Measurements from ENCODE around the gene AKAP7.

Gene AKAP7

DNA sequence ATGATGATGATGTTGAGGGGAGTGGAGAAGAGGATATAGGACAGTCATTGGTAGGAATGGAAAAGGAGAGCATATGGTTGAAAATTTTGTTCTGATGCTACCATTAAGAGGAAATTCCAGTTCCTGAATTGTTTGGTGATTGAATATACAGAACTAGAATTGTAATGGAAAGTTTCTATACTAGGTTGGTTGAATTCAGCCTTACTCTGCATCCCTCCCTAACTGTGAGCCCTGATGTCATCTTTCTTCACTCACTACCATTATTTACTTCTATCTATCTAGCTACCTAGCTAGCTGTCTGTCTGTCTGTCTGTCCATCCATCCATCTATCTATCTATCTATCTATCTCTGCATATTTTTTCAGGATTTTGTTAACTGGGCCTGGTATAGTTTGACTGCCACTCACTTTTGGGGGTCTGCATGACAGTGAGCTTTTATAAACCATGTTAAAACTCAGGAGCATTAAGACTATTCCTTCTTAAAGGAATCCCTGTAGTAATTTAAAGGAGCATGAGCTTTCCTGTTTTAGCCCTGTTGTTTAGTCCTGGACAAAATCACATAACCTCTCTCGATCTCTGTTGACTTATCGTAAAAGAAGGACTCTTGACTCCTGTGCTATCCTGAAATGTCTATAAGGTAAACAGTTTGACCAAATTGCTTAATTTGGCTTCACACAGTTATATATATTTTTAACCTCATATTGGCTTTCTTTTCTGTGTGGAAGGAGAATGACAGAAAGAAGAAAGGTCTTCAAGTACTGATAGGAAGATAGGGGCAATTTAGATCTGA lies 71.4 kb downstream of the AKAP7 start:
- DNase-seq, result no peak

DNA sequence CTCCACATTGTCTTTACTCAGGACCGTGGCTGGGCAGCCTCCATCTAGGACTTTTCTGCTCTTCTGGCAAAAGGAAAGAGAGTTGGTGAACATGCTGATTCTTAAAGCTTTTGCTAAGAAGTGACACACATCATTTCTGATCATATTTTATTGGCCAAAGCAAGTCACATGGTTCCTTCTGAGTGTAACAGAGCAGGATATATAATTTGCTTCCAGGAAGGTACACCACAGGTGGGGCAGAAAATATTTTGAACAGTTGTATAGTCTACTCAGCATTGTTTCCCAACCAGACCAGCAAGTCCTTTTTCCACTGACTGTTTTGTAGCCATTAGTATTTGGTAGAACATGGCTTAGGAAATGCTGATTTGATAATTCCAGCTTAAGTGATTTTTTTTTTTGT lies 73.5 kb downstream of the AKAP7 start:
- no peak for DNase-seq

DNA sequence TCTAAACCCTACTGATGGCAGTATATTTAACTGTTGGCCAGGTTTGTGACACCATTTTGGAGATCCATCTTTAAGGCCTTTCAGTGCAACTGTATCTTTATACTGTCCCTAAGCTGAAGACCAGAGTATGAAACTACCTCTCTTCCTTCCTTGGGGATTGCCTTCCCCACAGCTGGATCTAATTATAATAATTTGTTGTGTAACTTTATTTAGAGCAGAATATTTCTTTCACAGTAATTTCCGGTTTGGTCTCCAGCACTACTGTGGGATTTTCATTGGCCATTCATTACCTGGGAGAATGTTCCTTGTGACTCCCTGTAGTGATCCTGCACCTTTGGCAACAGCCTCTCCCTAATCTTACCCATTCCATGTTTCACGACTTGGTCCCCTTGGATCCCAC lies 75.2 kb downstream of the AKAP7 start:
- DNase-seq, result no peak

DNA sequence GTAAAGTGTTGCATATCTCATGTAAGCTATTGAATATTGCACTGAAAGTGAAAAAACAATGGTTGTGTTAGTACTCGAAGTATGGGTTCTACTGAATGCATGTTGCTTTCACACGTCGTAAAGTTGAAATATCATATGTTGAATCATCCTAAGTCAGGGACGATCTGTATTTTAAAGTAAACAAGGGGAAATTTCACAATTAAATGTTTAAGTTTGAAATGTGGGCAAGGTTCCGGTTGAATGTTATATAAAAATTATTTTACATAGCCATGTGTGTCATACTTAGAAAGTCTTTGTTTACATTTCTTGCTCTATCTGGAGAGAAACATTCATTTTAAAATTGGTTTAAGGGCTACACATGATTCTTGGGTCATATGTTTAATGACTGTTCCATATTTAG lies 76.8 kb downstream of the AKAP7 start:
- DNase-seq, result no peak

DNA sequence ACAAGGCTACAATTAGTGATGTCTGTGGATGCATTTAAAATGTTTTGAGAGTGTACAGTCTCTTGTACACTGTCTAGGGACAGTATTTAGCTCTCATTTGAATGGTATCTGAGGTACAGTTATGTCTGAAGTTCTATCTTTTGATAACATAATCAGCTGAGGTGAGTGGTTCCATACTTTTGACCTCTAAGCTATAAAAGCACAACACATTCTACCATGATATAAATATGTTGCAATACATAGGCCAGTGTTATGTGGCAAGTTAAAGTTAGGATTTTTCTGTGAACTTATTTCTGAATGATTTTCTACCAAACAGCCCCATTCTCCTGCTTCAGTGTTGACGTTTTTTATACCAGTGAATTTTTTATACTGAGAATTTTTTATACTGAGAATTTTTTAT lies 77.6 kb downstream of the AKAP7 start:
- DNase-seq, result no peak

DNA sequence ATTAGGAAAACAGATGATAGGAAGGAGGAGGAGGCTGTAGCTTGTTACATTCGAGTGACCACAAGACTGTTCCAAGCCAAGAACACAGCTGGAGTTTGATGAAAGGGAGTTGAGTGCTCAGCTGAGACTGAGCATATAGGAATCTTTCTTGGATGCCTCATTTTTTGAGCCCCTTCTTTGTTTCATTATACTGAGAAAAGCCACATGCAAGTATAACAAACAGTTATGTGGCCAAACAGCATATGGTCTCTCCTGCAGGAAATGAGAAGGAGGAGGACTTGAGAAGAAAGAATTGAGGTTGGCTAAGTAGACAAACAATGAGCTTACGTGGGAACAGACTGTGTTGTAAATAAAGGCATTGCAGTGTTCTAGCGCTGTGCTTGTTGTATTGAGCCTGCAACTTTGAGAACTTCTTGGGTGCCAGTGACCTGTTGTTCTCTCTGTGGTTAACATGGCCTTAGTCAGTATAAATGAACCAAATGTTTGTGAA lies 78.3 kb downstream of the AKAP7 start:
- DNase-seq, result no peak

DNA sequence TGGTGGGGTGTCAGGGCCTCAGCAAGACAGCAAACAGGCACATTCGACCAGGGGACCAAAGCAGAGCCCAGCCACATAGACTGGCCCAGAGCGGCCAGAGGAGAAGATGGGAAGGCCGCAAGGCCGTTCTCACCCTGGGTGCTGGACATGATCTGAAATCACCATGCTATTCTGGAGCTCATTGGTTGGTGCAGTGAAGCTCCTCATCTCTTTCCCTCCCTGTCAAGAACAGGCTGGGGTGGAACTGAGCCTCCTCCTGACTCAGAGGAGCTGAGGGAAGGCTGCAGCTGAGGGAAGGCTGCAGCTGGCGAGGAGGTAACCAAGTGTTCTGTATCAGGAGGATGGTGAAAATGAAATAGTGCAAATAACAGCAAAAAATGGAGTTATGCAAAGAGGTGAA lies 80.0 kb downstream of the AKAP7 start:
- no peak for DNase-seq

DNA sequence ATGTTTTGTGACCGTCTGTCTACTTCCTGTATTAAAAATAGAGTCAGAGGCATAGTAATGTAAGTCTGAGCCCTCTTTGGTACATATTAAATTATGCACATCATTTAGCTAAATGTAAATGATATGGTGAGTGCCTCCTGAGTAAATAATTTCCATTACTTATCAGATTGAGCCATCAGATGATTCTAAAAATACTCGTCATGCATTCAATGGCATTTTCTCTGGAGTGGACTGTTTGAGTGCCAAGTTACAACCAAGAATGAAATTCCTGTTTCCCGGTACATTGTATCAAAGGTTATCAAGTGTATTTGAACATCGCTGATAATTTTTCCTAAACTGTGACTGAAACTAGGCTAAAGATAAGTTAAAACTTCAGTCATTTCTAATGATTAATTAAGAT lies 81.0 kb downstream of the AKAP7 start:
- no peak for DNase-seq

DNA sequence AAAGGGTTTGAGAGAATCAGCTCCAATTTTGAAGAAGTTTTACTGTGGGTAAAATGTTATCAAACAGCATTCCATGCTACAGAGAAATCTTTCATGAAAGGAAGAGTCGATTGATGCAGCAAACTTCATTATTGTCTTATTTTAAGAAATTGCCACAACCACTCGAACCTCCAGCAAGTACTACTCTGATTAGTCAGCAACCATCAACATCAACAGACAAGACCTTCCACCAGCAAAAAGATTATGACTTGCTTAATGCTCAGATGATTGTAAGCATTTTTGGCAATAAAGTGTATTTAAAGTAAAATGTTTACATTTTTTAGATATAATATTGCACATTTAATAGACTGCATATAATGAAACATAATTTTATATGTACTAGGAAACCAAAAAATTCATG lies 87.5 kb downstream of the AKAP7 start:
- no peak for DNase-seq

DNA sequence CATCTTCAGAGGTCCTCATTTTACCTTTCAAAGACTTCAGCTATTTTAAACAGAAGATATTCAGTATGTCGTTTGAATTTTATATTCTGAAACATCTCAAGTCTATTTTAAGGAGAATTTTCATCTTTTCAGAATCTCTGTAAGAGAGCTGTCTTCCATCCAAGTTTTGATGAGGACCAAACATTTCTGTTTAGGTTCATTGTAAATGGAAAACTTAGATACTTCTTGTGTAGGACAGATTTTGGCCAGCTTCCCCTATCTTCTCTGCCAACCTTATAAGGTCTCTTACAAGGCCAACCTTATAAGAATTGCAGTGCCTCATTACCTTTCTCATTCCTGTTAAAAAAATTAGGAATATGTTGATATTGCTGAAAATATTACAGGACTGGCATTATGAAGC lies 88.1 kb downstream of the AKAP7 start:
- DNase-seq, result no peak

DNA sequence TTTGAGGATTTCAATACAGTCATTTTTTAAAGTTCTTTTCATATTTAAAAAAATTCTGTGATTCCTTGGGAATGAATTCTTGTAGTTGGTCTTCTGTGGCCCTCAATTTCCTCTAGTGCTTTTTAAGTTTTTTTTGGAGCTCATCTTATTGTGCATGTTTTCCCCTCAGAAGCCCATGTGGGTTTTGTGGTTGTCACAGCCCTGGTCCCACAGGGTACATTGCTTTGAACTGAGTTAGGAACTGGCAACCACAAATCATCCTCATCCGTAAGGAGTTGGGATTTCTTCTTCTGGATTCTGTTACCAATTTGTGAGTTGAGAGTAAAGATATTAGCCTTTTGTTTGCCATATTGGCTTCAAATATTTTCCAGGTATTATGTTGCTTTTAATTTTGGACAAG lies 89.9 kb downstream of the AKAP7 start:
- DNase-seq, result no peak

DNA sequence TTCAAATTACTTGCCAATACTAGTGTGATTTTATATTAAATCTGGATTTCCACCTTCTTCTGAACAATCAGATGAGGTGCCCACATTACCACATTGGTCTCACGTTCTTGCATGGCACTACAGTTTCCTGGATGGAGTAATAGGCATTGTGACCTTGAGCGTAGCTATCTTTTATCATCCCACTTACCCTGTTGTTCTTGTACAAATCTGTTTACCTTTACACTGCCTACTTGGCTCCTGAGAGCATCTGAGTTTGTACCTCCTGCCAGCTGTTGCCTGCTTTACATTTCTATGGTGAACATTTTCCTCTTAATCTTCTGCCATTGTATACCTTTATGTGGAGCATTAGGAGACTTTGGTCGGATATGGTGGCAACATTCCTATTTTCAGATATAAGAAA lies 90.7 kb downstream of the AKAP7 start:
- DNase-seq, result no peak

DNA sequence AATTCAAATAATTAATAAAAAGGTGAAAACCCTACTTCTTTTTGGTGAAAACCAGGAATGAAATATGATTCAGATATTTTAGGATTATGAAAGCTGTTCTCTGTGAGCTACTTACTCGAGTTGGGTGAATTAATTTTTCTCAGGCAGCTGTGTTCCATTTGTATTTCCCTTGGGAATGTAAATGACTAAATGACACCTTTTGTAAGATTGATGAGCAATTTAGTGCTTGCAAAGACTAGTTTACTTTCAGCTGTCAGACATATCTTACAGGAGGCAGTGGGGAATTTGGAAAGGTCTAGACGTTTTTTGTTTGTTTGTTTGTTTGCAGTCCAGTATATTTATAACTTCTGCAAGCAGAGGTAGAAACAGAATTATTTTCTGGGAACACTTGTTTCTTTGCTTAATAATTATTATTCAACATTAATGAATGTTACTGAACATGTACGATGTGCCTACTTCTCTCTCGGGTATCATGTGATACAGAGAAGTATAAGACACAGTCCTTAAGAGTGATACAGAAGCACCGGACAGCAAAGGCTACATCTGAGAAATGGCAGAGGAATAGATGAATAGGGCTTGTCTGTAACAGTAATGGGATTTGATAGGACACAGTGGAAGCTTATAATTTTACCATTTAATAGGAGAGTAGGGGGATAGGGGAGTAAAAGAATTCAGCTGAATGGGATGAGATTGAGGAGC lies 91.3 kb downstream of the AKAP7 start:
- no peak for DNase-seq

DNA sequence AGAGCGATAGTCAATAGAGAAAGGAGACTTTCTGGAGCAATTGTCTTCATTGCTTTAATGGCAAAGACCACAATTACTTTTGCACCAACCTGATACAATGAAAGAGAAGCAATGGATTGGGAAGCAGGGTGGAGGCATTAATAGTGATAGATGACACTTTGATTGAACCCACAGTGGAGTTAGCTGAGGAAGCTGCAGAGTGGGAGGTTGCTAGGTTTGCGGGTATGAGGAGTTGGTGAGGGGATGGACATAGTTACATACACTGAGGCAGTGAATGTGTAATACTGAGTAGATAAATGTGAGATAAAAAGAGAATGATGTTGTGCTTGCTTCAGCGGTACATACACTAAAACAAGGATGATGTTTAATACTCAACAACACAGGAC lies 91.9 kb downstream of the AKAP7 start:
- no peak for DNase-seq

DNA sequence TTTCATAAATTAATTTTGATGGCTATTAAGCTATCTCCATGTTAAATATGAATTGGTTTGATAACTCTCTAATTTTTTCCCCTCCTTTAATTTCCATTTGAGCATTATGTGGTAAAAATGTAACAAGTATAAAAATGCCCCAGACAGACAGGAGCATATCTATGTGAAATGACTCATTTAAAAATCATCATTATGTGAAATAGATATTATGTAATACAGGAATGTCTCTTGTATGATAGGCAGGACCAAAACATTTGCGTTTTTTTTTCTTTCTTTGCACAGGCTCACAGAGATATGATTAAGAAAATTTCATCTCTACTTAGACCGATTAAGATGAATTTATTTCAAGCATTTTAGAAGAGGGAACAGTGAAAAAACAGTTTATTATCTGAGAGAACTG lies 95.8 kb downstream of the AKAP7 start:
- DNase-seq, result no peak

DNA sequence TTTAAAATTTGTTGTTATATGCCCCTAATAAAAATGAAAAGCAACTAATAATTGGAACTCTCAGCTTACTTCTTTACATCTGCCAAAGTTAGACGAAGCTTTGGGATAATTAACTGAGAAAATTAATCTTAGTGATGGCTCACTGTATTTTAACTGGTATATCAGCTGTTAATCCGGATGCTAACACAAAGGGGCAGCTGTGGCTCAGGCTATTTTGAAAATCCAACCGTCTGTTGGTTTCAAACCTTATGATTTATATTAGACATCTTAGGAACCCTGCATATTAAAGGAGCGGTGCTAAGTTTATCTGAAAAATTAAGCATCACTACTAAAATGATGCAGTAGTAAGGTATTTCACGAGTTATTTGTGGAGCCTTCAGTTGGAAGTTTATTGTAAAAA lies 96.6 kb downstream of the AKAP7 start:
- DNase-seq, result no peak

DNA sequence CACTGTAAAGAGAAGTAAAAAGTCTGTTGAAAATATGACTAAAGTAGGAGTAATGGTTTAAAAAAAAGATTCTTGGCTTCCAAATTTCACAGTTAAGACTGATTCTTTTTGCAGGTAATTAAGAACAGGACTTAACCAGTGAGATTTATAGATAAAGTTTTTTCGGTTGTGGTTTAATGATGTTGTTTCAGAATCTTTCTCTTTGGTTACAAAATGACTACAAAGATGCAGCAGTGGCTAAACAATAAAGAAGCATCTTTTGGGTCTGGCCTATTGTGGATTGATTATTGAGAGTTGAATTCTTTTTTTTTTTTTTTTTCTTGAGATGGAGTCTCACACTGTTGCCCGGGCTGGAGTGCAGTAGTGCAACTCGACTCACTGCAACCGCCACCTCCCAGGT lies 109.7 kb downstream of the AKAP7 start:
- DNase-seq, result no peak

DNA sequence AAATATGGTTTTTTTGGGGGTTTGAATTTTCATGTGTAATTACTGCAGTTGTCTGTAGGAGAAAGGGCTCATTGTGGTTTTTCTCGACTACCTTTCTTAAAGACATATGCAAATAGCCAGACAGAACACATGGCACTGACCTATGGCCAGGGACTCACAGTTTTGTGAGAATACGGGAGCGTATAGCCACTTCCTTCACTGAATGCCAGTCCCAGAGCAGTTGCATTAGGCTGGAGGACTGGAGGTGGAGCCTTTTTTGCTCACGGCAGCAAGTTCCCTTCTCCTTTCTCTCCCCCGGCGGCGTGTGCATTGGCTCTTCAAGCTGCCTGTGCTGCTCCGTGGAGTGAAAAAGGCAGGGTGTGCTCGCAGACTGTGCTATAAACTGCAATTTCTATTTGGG lies 114.9 kb downstream of the AKAP7 start:
- no peak for DNase-seq

DNA sequence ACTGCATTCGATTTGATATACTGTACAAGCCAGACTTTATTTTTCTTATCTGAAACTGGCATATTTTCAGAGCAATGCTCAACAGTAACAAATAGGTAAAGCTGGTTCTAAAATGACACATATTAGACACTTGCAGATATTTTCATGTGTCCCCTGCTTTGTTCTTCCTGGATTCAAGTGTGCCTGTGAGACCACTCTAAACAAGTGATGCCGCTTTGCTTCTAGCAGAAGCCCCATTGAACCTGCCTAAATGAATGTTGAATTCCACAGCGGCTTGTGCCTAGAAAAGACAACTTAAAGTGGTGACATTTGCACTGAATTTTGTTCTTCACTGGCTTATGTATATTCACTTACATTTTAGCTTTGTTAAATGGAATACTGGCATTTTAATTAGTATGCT lies 115.7 kb downstream of the AKAP7 start:
- no peak for DNase-seq

DNA sequence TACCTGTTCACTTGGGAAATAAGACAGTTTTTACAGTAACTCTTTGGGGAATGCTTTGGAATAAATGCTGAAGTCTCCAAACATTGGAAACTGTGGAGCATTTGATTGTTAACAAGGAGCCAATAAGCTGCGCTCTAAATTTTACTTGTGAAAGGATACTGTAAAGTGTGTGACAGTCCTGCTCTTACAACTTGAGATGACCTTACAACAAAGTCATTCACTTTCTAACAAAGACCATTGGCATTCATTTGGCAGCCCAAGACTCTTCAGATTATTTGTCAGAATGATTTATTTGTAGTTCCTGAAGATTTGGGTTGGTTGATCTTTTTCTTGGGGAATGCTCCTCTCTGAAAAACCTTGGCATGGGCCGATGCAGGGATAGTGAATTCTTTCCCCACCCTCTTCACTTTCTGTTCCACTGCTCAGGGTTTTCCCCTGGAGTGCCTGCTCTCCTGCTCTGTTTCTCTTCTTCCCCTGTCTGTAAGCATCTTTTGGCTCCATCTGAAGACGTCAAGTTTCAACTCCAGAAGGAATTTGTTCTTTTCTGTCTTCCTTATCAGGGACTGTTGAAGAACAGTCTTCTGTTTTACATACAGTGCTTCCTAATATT lies 116.4 kb downstream of the AKAP7 start:
- DNase-seq, result no peak

DNA sequence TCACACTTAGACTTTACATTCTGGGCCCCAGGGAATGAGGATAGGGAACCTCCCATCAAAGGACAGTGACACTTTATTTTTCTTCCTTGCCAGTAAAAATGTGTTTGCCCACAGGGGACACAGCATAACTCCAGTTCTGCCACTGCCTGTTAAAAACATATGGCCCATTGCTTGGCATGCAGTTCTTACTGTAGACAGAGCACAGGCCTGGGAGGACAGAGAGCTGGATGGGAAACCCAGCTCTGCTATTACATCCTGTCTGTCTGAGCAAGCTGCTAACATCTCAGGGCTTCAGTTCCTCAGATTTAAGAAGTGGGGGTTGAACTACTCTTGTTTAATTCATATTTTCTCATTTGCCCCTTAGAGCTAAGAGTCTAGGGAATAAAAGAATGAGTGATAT lies 120.2 kb downstream of the AKAP7 start:
- DNase-seq, result no peak

DNA sequence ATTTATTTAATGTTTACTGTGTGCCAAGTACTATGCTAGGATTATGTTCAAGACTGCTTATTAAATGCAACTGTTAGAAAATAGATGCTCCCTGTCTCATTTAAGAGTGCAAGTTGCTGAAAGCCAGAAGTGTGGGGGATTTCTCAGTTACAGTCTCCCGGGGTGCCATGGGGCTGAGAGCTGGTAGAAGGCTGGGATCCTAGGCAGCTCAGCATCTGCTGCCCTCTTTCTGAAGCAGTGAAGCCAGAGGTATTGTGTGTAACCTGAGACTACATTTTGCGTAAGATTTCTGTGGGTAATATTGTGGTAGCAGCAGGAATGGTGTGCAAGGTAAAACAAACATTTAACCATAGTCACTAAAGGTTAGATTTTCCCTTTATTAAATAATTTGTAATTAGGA lies 120.6 kb downstream of the AKAP7 start:
- DNase-seq, result no peak

DNA sequence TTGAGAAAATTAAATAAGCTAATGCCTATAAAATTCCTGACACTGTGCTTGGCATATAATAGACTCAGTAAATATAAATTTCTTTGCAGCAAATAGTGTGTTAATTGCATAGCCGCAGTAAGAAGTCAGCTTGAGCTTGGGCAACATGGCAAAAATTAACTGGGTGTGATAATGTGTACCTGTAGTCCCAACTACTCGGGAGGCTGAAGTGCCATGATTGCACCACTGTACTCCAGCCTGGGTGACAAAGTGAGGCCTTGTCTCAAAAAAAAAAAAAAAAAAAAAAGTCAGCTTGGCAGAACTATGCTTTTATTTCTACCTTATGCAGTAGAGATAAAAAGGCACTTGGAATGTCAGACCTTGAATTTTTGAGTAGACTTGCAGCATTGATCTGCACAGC lies 121.8 kb downstream of the AKAP7 start:
- no peak for DNase-seq

DNA sequence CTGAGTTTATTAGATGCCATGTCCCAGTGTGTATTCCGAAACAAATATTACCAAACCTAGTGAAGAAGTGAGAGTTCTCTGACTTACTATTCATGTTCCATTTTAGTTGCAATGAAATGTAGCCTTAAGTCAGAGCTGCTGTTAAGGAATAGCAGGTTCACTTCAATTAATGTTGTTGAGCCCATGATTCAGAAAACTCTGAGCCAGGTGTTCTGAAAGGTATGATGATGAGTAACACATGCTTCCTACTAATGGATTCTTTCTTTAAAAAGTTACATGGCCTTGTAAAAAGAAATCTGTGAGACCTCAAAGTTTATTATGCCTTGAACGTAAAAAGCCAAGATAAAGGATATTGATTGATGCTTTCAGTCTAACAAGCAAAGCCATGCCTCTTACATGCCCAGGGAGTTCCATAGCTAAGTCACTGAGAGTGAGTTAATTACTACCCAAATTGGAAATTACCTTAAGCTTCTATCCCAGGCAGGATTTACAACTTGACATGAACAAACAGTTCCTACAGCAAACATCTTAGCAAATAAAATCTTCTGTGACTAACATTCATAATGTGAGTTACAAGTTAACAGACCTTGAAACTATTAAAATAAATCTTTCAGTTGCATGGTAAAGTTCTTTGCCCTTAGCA lies 122.9 kb downstream of the AKAP7 start:
- DNase-seq, result no peak
